IPS-15b (cell line): ENCODE results near the gene RNLS.
"Not testable (repeated sequence)": the region's sequence is repeated elsewhere in the genome, so short reads cannot be mapped to it uniquely, and the experiment has no call there.

Source experiments
- H3K27me3 ChIP-seq: one replicate; pipeline ENCODE4 v1.6.1; 2013; ENCODE audit warnings: low read length; ENCODE audit not compliant: control insufficient read depth, insufficient read depth
- H3K36me3 ChIP-seq: one replicate; pipeline ENCODE4 v1.6.1; 2013; ENCODE audit warnings: low read length; ENCODE audit not compliant: control insufficient read depth, insufficient read depth
- H3K4me1 ChIP-seq: one replicate; pipeline ENCODE4 v1.6.1; 2013; ENCODE audit warnings: mild to moderate bottlenecking, low read length; ENCODE audit not compliant: control insufficient read depth, insufficient read depth
- H3K4me3 ChIP-seq: one replicate; pipeline ENCODE4 v1.5.1; 2013; ENCODE audit warnings: low read depth, low read length
- H3K9ac ChIP-seq: one replicate; pipeline ENCODE4 v1.6.1; 2013; ENCODE audit warnings: low read depth, mild to moderate bottlenecking, low read length
- H3K9me3 ChIP-seq: one replicate; pipeline ENCODE4 v1.6.1; 2013; ENCODE audit warnings: mild to moderate bottlenecking, low read length; ENCODE audit not compliant: control insufficient read depth, insufficient read depth

RNLS gene

GRCh38 chr10:88293073-88293472 lies 290.0 kb downstream of the RNLS start:
- H3K9me3 ChIP-seq, result no peaks in the 10 kb centered on the region
- no peak overlapping the region for H3K9ac ChIP-seq
- H3K4me3 ChIP-seq, result no peak overlapping the region
- H3K27me3 ChIP-seq, result no peaks in the 10 kb centered on the region
- H3K4me1 ChIP-seq, result no peaks in the 10 kb centered on the region
- H3K36me3 ChIP-seq, result no peaks in the 10 kb centered on the region

GRCh38 chr10:88292185-88292514 lies 291.0 kb downstream of the RNLS start:
- H3K9ac ChIP-seq, result no peak overlapping the region
- no peaks in the 10 kb centered on the region for H3K27me3 ChIP-seq
- H3K4me3 ChIP-seq, result no peak overlapping the region
- no peaks in the 10 kb centered on the region for H3K36me3 ChIP-seq
- H3K9me3 ChIP-seq, result no peaks in the 10 kb centered on the region
- H3K4me1 ChIP-seq, result no peaks in the 10 kb centered on the region

- Histone ChIP-seq H3K4me1 (no peaks in the 10 kb centered on the region), H3K36me3 (no peaks in the 10 kb centered on the region)
Observed at GRCh38 chr10:88291289-88292184, 291.6 kb downstream of the RNLS start.

GRCh38 chr10:88289342-88289741 lies 293.8 kb downstream of the RNLS start:
- Histone ChIP-seq H3K4me3 (no peak overlapping the region), H3K36me3 (no peaks in the 10 kb centered on the region), H3K9me3 (no peaks in the 10 kb centered on the region), H3K9ac (no peak overlapping the region), H3K27me3 (no peaks in the 10 kb centered on the region), H3K4me1 (no peaks in the 10 kb centered on the region)

More at GRCh38 chr10:88291289-88292184, 291.6 kb downstream of the RNLS start:
- no peak overlapping the region for H3K4me3 ChIP-seq
- no peaks in the 10 kb centered on the region for H3K27me3 ChIP-seq
- no peak overlapping the region for H3K9ac ChIP-seq
- no peaks in the 10 kb centered on the region for H3K9me3 ChIP-seq

- Histone ChIP-seq H3K4me3 (no peak overlapping the region), H3K4me1 (no peaks in the 10 kb centered on the region), H3K27me3 (no peaks in the 10 kb centered on the region), H3K9me3 (no peaks in the 10 kb centered on the region), H3K36me3 (no peaks in the 10 kb centered on the region), H3K9ac (no peak overlapping the region)
Observed at GRCh38 chr10:88288320-88289059, 294.6 kb downstream of the RNLS start.

GRCh38 chr10:88286030-88286429 lies 297.1 kb downstream of the RNLS start:
- H3K4me1 ChIP-seq, result peaks cover 5% of the 10 kb centered on the region
- H3K4me3 ChIP-seq, result no peak overlapping the region
- H3K9ac ChIP-seq, result no peak overlapping the region

GRCh38 chr10:88281592-88282347 lies 301.3 kb downstream of the RNLS start:
- Histone ChIP-seq H3K27me3 (no peaks in the 10 kb centered on the region), H3K9ac (no peak overlapping the region), H3K4me3 (no peak overlapping the region)

More at GRCh38 chr10:88286030-88286429, 297.1 kb downstream of the RNLS start:
- Histone ChIP-seq H3K36me3 (no peaks in the 10 kb centered on the region), H3K9me3 (no peaks in the 10 kb centered on the region), H3K27me3 (no peaks in the 10 kb centered on the region)

GRCh38 chr10:88280518-88280917 lies 302.6 kb downstream of the RNLS start:
- Histone ChIP-seq H3K4me1 (peaks cover 5% of the 10 kb centered on the region), H3K4me3 (no peak overlapping the region), H3K27me3 (no peaks in the 10 kb centered on the region), H3K36me3 (no peaks in the 10 kb centered on the region), H3K9me3 (no peaks in the 10 kb centered on the region), H3K9ac (no peak overlapping the region)

More at GRCh38 chr10:88281592-88282347, 301.3 kb downstream of the RNLS start:
- H3K9me3 ChIP-seq, result no peaks in the 10 kb centered on the region
- H3K4me1 ChIP-seq, result peaks cover 5% of the 10 kb centered on the region
- no peaks in the 10 kb centered on the region for H3K36me3 ChIP-seq

- H3K4me3 ChIP-seq, result no peak overlapping the region
- no peaks in the 10 kb centered on the region for H3K9me3 ChIP-seq
- no peaks in the 10 kb centered on the region for H3K36me3 ChIP-seq
- H3K27me3 ChIP-seq, result no peaks in the 10 kb centered on the region
- H3K4me1 ChIP-seq, result peaks cover 5% of the 10 kb centered on the region
- no peak overlapping the region for H3K9ac ChIP-seq
Observed at GRCh38 chr10:88278912-88279311, 304.2 kb downstream of the RNLS start.

GRCh38 chr10:88276945-88277344 lies 306.2 kb downstream of the RNLS start:
- H3K9me3 ChIP-seq, H3K4me3 ChIP-seq, H3K36me3 ChIP-seq, H3K27me3 ChIP-seq, H3K4me1 ChIP-seq, H3K9ac ChIP-seq: not testable (repeated sequence)

- Histone ChIP-seq H3K9ac (no peak overlapping the region), H3K36me3 (no peaks in the 10 kb centered on the region), H3K27me3 (no peaks in the 10 kb centered on the region), H3K9me3 (no peaks in the 10 kb centered on the region), H3K4me1 (no peaks in the 10 kb centered on the region), H3K4me3 (no peak overlapping the region)
Observed at GRCh38 chr10:88274286-88274685, 308.8 kb downstream of the RNLS start.
